Memory B cell (primary cell): ENCODE data around the gene LRRC4C.

Source experiments
- ATAC-seq: fragments of 150-1000 bp; cut with Tn5 transposase; 2 replicates; pipeline ENCODE4 v1.10.0; 2021; ENCODE audit warnings: low read depth, mild to moderate bottlenecking, moderate library complexity
- DNase-seq, 2 donors: peaks; one replicate each; pipeline ENCODE4 v3.0.0; 2022; ENCODE audit warnings: low spot score in 2 of 2
- H3K27ac Mint-ChIP-seq: one replicate; pipeline ENCODE4 v1.8.0; 2022; ENCODE audit warnings: mild to moderate bottlenecking, moderate library complexity, mixed read lengths
- H3K27me3 Mint-ChIP-seq: one replicate; pipeline ENCODE4 v1.8.0; 2022; ENCODE audit warnings: mixed read lengths
- H3K36me3 Mint-ChIP-seq: one replicate; pipeline ENCODE4 v1.8.0; 2022; ENCODE audit warnings: mild to moderate bottlenecking, mixed read lengths
- H3K4me1 Mint-ChIP-seq: one replicate; pipeline ENCODE4 v1.8.0; 2022; ENCODE audit warnings: mixed read lengths
- H3K4me3 Mint-ChIP-seq: one replicate; pipeline ENCODE4 v1.8.0; 2022; ENCODE audit warnings: mild to moderate bottlenecking, moderate library complexity, mixed read lengths
- H3K9me3 Mint-ChIP-seq: one replicate; pipeline ENCODE4 v1.8.0; 2022; ENCODE audit warnings: mixed read lengths

Gene LRRC4C

DNA sequence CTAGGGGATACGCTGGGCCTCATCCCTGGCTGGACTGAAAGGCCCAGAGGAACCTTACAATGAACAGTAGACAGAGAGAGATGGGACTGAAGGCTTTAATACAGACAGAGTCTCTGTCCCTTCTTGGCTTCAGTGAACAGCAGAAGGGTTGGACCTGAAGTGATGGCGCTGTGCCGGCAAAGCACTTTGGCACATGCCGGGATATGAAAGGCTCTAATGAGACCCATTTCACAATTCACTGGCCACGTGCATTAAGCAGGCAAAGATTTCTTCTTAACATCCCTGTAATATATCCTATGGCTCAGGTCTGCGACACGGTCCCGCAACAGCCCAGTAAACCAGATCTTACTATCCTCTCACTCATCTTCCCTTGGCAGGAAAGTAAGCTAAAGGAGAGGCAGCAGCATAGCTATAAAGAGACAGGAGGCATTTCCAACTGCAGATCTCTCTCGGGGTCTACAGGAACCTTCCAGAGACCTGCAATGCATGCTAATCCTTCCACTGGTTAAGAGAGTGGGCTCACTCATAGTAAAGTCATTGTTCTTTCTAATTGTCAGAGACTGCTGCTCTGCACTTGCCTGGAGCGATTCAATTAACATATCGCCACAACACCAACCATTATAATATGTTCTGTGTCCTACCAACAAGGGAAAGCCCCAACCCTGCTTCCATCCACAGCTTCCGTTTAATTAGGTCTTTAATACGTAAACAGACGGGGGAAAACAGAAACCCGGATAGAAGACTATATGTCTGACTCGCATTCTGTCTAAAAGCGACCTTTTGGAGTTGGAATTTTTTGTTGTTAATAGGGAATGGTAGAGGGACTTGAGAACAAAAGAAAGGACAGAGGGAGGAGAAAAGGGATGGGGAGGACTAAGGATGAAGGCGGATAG, 1179.0 kb downstream of the LRRC4C start:
- Mint-ChIP-seq H3K4me3 (no peak overlapping the region), H3K27me3 (no peaks in the 10 kb centered on the region), H3K9me3 (peaks cover 8% of the 10 kb centered on the region), H3K27ac (no peak overlapping the region), H3K36me3 (no peaks in the 10 kb centered on the region), H3K4me1 (no peaks in the 10 kb centered on the region)
- ATAC-seq (no peak), DNase-seq (no peak)

DNA sequence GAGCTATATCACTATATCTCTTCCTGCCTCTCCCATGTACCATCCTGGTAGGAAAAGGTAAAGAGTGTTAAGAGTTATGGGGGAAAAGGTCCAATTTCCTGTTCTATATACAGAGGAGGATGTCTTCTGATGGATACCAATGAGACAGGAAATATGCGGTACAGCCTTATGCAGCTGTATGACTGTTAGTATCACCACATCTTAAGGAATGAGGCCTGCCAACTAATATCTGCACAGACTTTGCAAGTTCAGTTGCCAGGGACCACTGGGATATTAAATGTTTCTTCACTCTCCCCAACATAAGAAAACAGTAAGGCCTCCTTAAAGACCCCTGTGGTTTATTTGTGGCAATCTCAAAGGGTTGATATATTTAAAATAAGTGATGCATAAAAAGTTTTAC, 1182.5 kb downstream of the LRRC4C start:
- H3K36me3 Mint-ChIP-seq: no peaks in the 10 kb centered on the region
- ATAC-seq (no peak), DNase-seq (no peak)
- no peaks in the 10 kb centered on the region for H3K4me1 Mint-ChIP-seq
- peaks cover 3% of the 10 kb centered on the region for H3K9me3 Mint-ChIP-seq
- no peak overlapping the region for H3K27ac Mint-ChIP-seq
- no peak overlapping the region for H3K4me3 Mint-ChIP-seq
- no peaks in the 10 kb centered on the region for H3K27me3 Mint-ChIP-seq

- no peaks in the 10 kb centered on the region for H3K36me3 Mint-ChIP-seq
- H3K27ac Mint-ChIP-seq: no peak overlapping the region
- DNase-seq: no peak
- ATAC-seq: no peak
- no peaks in the 10 kb centered on the region for H3K27me3 Mint-ChIP-seq
- no peak overlapping the region for H3K4me3 Mint-ChIP-seq
- peaks cover 3% of the 10 kb centered on the region for H3K9me3 Mint-ChIP-seq
- H3K4me1 Mint-ChIP-seq: no peaks in the 10 kb centered on the region
Measured at GRCh38 chr11:40274017-40274416, 1185.4 kb downstream of the LRRC4C start.

- H3K9me3 Mint-ChIP-seq: peaks cover 3% of the 10 kb centered on the region
Measured at GRCh38 chr11:40273192-40273732, 1186.2 kb downstream of the LRRC4C start.

DNA sequence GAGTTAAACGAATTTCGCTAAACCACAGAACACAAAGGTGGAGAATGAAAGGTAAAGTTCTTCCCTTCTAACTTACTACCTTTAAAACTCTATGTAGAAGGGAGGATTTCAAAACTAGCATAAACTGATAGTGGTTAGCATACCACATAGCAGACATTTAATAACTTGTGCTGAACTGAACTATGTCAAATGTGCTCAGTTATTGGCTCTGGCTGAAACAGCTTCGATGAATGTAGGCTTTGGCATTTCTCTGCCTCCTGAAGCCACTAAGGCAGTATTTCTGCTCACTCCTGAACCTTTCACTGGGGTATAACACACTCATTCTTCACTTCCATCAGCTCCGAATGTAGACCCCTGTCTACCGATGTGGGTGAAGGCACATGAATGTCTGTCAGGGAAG, 1188.1 kb downstream of the LRRC4C start:
- Mint-ChIP-seq H3K27ac (no peak overlapping the region), H3K36me3 (no peaks in the 10 kb centered on the region), H3K9me3 (peaks cover 1% of the 10 kb centered on the region), H3K4me3 (no peak overlapping the region), H3K4me1 (no peaks in the 10 kb centered on the region), H3K27me3 (no peaks in the 10 kb centered on the region)
- no peak for ATAC-seq
- DNase-seq: no peak

More at GRCh38 chr11:40273192-40273732, 1186.2 kb downstream of the LRRC4C start:
- ATAC-seq: no peak
- Mint-ChIP-seq H3K4me3 (no peak overlapping the region), H3K4me1 (no peaks in the 10 kb centered on the region), H3K27me3 (no peaks in the 10 kb centered on the region), H3K27ac (no peak overlapping the region), H3K36me3 (no peaks in the 10 kb centered on the region)
- DNase-seq: no peak

DNA sequence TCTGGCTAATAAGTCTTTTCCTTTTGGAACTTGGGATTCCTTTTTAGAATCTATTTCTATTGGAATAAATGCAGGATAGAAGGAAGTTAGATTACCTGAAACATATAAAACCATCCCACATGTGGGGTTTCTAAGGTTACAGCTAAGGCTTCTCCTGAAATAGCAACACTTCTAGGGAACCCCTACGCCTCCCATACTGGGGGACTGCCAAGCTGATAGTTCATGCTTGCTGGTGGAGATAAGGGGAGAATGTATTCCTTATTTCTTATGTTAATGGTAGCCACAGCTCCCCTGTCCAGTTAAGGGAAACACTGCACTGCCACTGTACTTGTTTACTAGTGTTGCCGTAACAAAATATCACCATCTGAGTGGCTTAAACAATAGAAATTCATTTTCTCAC, 1189.6 kb downstream of the LRRC4C start:
- H3K27ac Mint-ChIP-seq: no peak overlapping the region
- H3K36me3 Mint-ChIP-seq: no peaks in the 10 kb centered on the region
- no peaks in the 10 kb centered on the region for H3K27me3 Mint-ChIP-seq
- H3K4me1 Mint-ChIP-seq: no peaks in the 10 kb centered on the region
- DNase-seq (no peak), ATAC-seq (no peak)
- H3K9me3 Mint-ChIP-seq: peaks cover 6% of the 10 kb centered on the region
- H3K4me3 Mint-ChIP-seq: no peak overlapping the region

- Mint-ChIP-seq H3K27me3 (no peaks in the 10 kb centered on the region), H3K27ac (no peak overlapping the region), H3K4me1 (no peaks in the 10 kb centered on the region), H3K4me3 (no peak overlapping the region), H3K9me3 (peaks cover 6% of the 10 kb centered on the region), H3K36me3 (no peaks in the 10 kb centered on the region)
- no peak for DNase-seq
- no peak for ATAC-seq
Measured at GRCh38 chr11:40268551-40268950, 1190.9 kb downstream of the LRRC4C start.

- no peak overlapping the region for H3K27ac Mint-ChIP-seq
- ATAC-seq (no peak), DNase-seq (no peak)
- H3K36me3 Mint-ChIP-seq: no peaks in the 10 kb centered on the region
- H3K4me3 Mint-ChIP-seq: no peak overlapping the region
- H3K9me3 Mint-ChIP-seq: peaks cover 3% of the 10 kb centered on the region
- no peaks in the 10 kb centered on the region for H3K27me3 Mint-ChIP-seq
- no peaks in the 10 kb centered on the region for H3K4me1 Mint-ChIP-seq
Measured at GRCh38 chr11:40255457-40255856, 1204.0 kb downstream of the LRRC4C start.

DNA sequence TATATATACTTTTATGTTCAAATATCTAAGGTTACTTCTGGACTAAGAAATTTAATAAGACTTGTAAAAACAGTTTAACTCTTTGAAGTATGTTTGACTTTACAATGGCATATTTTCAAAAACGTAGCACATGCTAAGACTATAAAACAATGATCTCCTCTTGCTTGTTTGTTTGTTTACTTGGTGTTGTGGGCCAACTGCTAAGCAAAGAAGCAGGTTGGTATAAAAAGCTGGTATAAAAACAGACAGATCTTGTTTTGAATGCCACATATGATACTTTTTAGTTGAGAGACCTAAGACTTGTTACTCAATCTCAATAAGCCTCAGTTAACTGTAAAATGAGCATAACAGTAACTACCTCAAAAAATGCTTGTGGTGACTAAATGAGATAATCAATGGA, 1206.3 kb downstream of the LRRC4C start:
- no peak for ATAC-seq
- Mint-ChIP-seq H3K4me3 (no peak overlapping the region), H3K4me1 (no peaks in the 10 kb centered on the region), H3K36me3 (no peaks in the 10 kb centered on the region), H3K27me3 (no peaks in the 10 kb centered on the region), H3K9me3 (peaks cover 3% of the 10 kb centered on the region), H3K27ac (no peak overlapping the region)
- no peak for DNase-seq

DNA sequence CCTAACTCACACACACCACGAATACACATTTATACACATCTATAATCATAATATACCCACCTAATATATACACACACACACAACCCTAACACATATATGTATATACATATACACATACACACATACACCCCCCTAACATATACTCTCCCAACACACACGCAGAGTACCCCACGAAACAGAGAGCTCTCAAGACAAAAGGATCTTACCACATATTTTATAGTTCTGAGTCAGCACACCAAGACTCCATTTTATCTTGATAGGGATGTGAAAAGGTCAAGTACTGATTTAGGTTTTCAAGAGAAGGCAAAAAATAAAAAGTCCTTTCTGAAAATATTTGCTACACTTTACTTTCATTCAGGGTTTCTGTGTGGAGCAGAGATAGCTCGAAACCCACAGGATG, 1207.2 kb downstream of the LRRC4C start:
- H3K4me3 Mint-ChIP-seq: no peak overlapping the region
- peaks cover 3% of the 10 kb centered on the region for H3K9me3 Mint-ChIP-seq
- ATAC-seq (no peak), DNase-seq (no peak)
- H3K4me1 Mint-ChIP-seq: no peaks in the 10 kb centered on the region
- H3K27me3 Mint-ChIP-seq: no peaks in the 10 kb centered on the region
- no peaks in the 10 kb centered on the region for H3K36me3 Mint-ChIP-seq
- no peak overlapping the region for H3K27ac Mint-ChIP-seq

GRCh38 chr11:40246983-40247382, 1212.5 kb downstream of the LRRC4C start:
- no peak for ATAC-seq
- H3K27ac Mint-ChIP-seq: no peak overlapping the region
- H3K36me3 Mint-ChIP-seq: no peaks in the 10 kb centered on the region

DNA sequence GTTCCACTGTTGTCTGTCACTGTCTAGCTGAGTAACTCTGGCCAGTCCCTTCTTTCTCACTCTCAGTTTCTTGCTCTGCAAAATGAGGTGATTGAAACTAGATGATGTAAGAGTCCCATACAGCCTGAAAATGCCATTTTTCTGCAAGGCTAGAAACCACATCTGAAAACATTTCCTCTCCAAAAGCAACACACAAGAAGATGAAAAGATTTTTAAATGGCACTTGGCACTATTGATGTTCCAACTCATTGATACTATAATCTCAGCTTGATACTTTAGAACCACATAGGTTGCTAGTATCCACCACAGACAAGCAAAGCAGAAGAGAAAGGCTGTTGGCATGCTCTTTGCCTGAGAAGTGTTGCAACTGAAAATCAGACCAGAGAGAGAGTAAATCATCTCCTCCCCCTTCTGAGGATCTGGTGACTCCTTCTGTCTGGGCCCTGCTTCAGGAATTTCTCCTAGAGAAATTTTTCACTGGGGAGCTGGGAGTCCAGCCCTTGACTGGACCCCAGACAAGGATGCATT, 1217.9 kb downstream of the LRRC4C start:
- ATAC-seq (no peak), DNase-seq (no peak)
- Mint-ChIP-seq H3K27me3 (no peaks in the 10 kb centered on the region), H3K4me1 (no peaks in the 10 kb centered on the region), H3K4me3 (no peak overlapping the region), H3K9me3 (peaks cover 2% of the 10 kb centered on the region), H3K36me3 (no peaks in the 10 kb centered on the region), H3K27ac (no peak overlapping the region)

More at GRCh38 chr11:40246983-40247382, 1212.5 kb downstream of the LRRC4C start:
- DNase-seq: no peak
- Mint-ChIP-seq H3K9me3 (no peaks in the 10 kb centered on the region), H3K27me3 (no peaks in the 10 kb centered on the region), H3K4me3 (no peak overlapping the region), H3K4me1 (no peaks in the 10 kb centered on the region)

- ATAC-seq (no peak), DNase-seq (no peak)
- no peak overlapping the region for H3K4me3 Mint-ChIP-seq
- peaks cover 2% of the 10 kb centered on the region for H3K9me3 Mint-ChIP-seq
- no peaks in the 10 kb centered on the region for H3K4me1 Mint-ChIP-seq
- no peaks in the 10 kb centered on the region for H3K36me3 Mint-ChIP-seq
- no peaks in the 10 kb centered on the region for H3K27me3 Mint-ChIP-seq
- no peak overlapping the region for H3K27ac Mint-ChIP-seq
Measured at GRCh38 chr11:40240284-40240683, 1219.2 kb downstream of the LRRC4C start.

GRCh38 chr11:40236526-40236925, 1222.9 kb downstream of the LRRC4C start:
- Mint-ChIP-seq H3K9me3 (peaks cover 2% of the 10 kb centered on the region), H3K4me3 (no peak overlapping the region), H3K4me1 (no peaks in the 10 kb centered on the region), H3K36me3 (no peaks in the 10 kb centered on the region), H3K27ac (no peak overlapping the region), H3K27me3 (no peaks in the 10 kb centered on the region)
- ATAC-seq (no peak), DNase-seq (no peak)
